ENCODE results near the gene PERM1. TPM values are rescaled to one million over a fixed set of nuclear protein-coding genes. Genes with fewer than 3 reads are reported as not detected.

Gene PERM1
- total RNA-seq, 1 donor from 2014 or later = not detected

GRCh38 chr1:941588-942383 lies 40.1 kb downstream of the PERM1 start:
- Mint-ChIP-seq H3K27me3 (peaks cover 6% of the 10 kb centered on the region), H3K36me3 (ENCODE audit: insufficient read depth) (peaks cover 6% of the 10 kb centered on the region), H3K4me1 (ENCODE audit: low read depth) (peaks cover 16% of the 10 kb centered on the region), H3K27ac (no peak overlapping the region), H3K9me3 (ENCODE audit: low read depth) (no peaks in the 10 kb centered on the region), H3K4me3 (ENCODE audit: low read depth) (peak overlapping the region; percentile 66)
- no peak for TF ChIP-seq CTCF (IDR thresholded peaks at IDR 0.05; ENCODE audit: unreplicated experiment)
- DNase-seq (ENCODE audit: low spot score, unreplicated experiment) = peak; percentile 53

- DNase-seq (ENCODE audit: low spot score, unreplicated experiment) = no peak
- peaks cover 6% of the 10 kb centered on the region for H3K27me3 Mint-ChIP-seq
- peaks cover 17% of the 10 kb centered on the region for H3K4me1 Mint-ChIP-seq (ENCODE audit: low read depth)
- no peak for TF ChIP-seq CTCF (IDR thresholded peaks at IDR 0.05; ENCODE audit: unreplicated experiment)
- no peaks in the 10 kb centered on the region for H3K9me3 Mint-ChIP-seq (ENCODE audit: low read depth)
- peak overlapping the region; percentile 45 for H3K27ac Mint-ChIP-seq
- peaks cover 6% of the 10 kb centered on the region for H3K36me3 Mint-ChIP-seq (ENCODE audit: insufficient read depth)
- peak overlapping the region; percentile 66 for H3K4me3 Mint-ChIP-seq (ENCODE audit: low read depth)
Observed at GRCh38 chr1:941015-941587, 40.8 kb downstream of the PERM1 start.

GRCh38 chr1:940107-941014 lies 41.5 kb downstream of the PERM1 start:
- peaks cover 10% of the 10 kb centered on the region for H3K27me3 Mint-ChIP-seq
- peaks cover 18% of the 10 kb centered on the region for H3K4me1 Mint-ChIP-seq (ENCODE audit: low read depth)
- peaks cover 4% of the 10 kb centered on the region for H3K36me3 Mint-ChIP-seq (ENCODE audit: insufficient read depth)
- peak; percentile 59 for DNase-seq (ENCODE audit: low spot score, unreplicated experiment)
- no peak overlapping the region for H3K27ac Mint-ChIP-seq
- no peaks in the 10 kb centered on the region for H3K9me3 Mint-ChIP-seq (ENCODE audit: low read depth)
- no peak for TF ChIP-seq CTCF (IDR thresholded peaks at IDR 0.05; ENCODE audit: unreplicated experiment)
- H3K4me3 Mint-ChIP-seq (ENCODE audit: low read depth) = peak overlapping the region; percentile 51

DNA sequence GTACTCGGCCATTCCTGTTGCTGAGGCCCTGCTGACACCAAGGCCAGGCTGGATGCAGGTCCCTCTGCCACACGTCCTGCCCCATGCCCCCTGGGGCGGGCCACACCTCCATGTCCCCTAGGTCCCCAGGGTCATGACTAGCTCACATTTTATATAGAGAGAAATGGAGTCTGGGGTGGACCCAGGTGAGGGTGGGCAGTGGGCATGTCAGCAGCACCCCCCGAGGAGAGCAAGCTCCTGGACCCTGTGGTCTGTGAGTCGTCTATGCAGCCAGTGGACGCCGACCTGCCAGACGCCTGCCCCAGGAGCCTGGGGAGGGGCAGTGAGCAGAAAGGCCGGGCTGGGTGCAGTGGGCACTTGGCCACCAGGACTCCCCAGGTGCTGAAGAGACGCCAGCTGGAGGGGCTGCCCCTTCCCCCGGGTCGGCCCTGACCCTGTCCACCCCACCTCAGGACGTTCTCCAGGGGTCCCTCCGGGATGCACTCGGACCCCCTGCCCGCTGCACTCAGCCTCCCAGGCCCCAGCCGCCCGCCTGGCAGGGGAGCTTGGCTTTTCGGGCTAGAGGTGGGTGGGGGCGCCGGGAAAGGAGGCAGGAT lies 42.3 kb downstream of the PERM1 start:
- Mint-ChIP-seq H3K4me3 (ENCODE audit: low read depth) (peak overlapping the region; percentile 29), H3K36me3 (ENCODE audit: insufficient read depth) (no peaks in the 10 kb centered on the region)

More for the DNA sequence above, 42.3 kb downstream of the PERM1 start:
- no peak for TF ChIP-seq CTCF (IDR thresholded peaks at IDR 0.05; ENCODE audit: unreplicated experiment)
- no peak for DNase-seq (ENCODE audit: low spot score, unreplicated experiment)
- Mint-ChIP-seq H3K27me3 (peaks cover 17% of the 10 kb centered on the region), H3K27ac (no peak overlapping the region), H3K9me3 (ENCODE audit: low read depth) (no peaks in the 10 kb centered on the region), H3K4me1 (ENCODE audit: low read depth) (peaks cover 22% of the 10 kb centered on the region)
